ENCODE measurements around the gene SEMG2.

The SEMG2 gene

GRCh38 chr20:45268531-45268930 is 47.4 kb downstream of the SEMG2 start:
- H3K4me1 ChIP-seq (ENCODE audit: control insufficient read depth in 2 of 2, insufficient read depth in 1 of 2, low read depth in 1 of 2, low read length in 2 of 2) = no peaks in the 10 kb centered on the region
- no peak overlapping the region for H3K14ac ChIP-seq (ENCODE audit: low read length)
- no peak overlapping the region for H4K91ac ChIP-seq (ENCODE audit: low read depth, low read length, poor library complexity)
- no peak overlapping the region for H3K27ac ChIP-seq (replicated peaks; ENCODE audit: low read length)
- H2BK15ac ChIP-seq (ENCODE audit: low read length) = no peak overlapping the region
- H3K79me1 ChIP-seq (ENCODE audit: low read depth, low read length) = no peaks in the 10 kb centered on the region
- H3K27me3 ChIP-seq (ENCODE audit: control insufficient read depth in 3 of 3, insufficient read depth in 3 of 3, low read depth in 1 of 3, low read length in 3 of 3) = peaks cover 0 to 7% (median 0%) of the 10 kb centered on the region in 3 experiments
- no peak overlapping the region for H2BK5ac ChIP-seq (ENCODE audit: low read length)
- H2BK120ac ChIP-seq (ENCODE audit: low read depth, low read length) = no peak overlapping the region
- no peak for DNase-seq (ENCODE audit: low spot score)
- no peak overlapping the region for H3K18ac ChIP-seq (ENCODE audit: low read length)
- H3K9me3 ChIP-seq (replicated peaks in 1 of 2; ENCODE audit: control insufficient read depth in 2 of 2, insufficient read depth in 1 of 2, low read depth in 1 of 2, low read length in 2 of 2) = no peaks in the 10 kb centered on the region
- no CpG with 5 or more reads among the region's 3 CpGs for WGBS, 2 donors (ENCODE audit: extremely low coverage in 2 of 2, insufficient read length in 2 of 2, insufficient replicate concordance in 1 of 2)
- H2BK12ac ChIP-seq (ENCODE audit: low read length) = no peak overlapping the region
- no peak overlapping the region for H4K8ac ChIP-seq (ENCODE audit: low read depth, low read length)
- no peak overlapping the region for H3K23ac ChIP-seq (ENCODE audit: low read depth, low read length, poor library complexity)
- H2AFZ ChIP-seq (ENCODE audit: low read length) = no peak overlapping the region
- H3K9ac ChIP-seq (ENCODE audit: low read depth, low read length, poor library complexity) = no peak overlapping the region
- no peak overlapping the region for H2AK5ac ChIP-seq (ENCODE audit: low read depth, low read length)
- H3K4ac ChIP-seq (ENCODE audit: low read length) = no peak overlapping the region
- no peak overlapping the region for H3K4me3 ChIP-seq (ENCODE audit: low read length in 2 of 2)
- H3K36me3 ChIP-seq (replicated peaks in 1 of 2; ENCODE audit: control insufficient read depth in 2 of 2, insufficient read depth in 2 of 2, low read length in 2 of 2) = no peaks in the 10 kb centered on the region
- H3K4me2 ChIP-seq (ENCODE audit: insufficient read depth, low read length, poor library complexity, severe bottlenecking) = no peak overlapping the region

- Histone ChIP-seq H4K8ac (ENCODE audit: low read depth, low read length) (no peak overlapping the region), H2BK5ac (ENCODE audit: low read length) (no peak overlapping the region), H3K79me1 (ENCODE audit: low read depth, low read length) (no peaks in the 10 kb centered on the region), H3K9ac (ENCODE audit: low read depth, low read length, poor library complexity) (no peak overlapping the region), H3K14ac (ENCODE audit: low read length) (no peak overlapping the region), H2BK120ac (ENCODE audit: low read depth, low read length) (no peak overlapping the region), H3K23ac (ENCODE audit: low read depth, low read length, poor library complexity) (no peak overlapping the region), H2AFZ (ENCODE audit: low read length) (no peak overlapping the region), H3K27me3 (ENCODE audit: control insufficient read depth in 3 of 3, insufficient read depth in 3 of 3, low read depth in 1 of 3, low read length in 3 of 3) (peaks cover 0 to 7% (median 0%) of the 10 kb centered on the region in 3 experiments), H3K4me3 (ENCODE audit: low read length in 2 of 2) (no peak overlapping the region), H3K18ac (ENCODE audit: low read length) (no peak overlapping the region), H2BK15ac (ENCODE audit: low read length) (no peak overlapping the region), H3K4ac (ENCODE audit: low read length) (no peak overlapping the region), H3K36me3 (replicated peaks in 1 of 2; ENCODE audit: control insufficient read depth in 2 of 2, insufficient read depth in 2 of 2, low read length in 2 of 2) (no peaks in the 10 kb centered on the region), H3K4me1 (ENCODE audit: control insufficient read depth in 2 of 2, insufficient read depth in 1 of 2, low read depth in 1 of 2, low read length in 2 of 2) (no peaks in the 10 kb centered on the region), H2BK12ac (ENCODE audit: low read length) (no peak overlapping the region), H3K4me2 (ENCODE audit: insufficient read depth, low read length, poor library complexity, severe bottlenecking) (no peak overlapping the region), H3K27ac (replicated peaks; ENCODE audit: low read length) (no peak overlapping the region), H2AK5ac (ENCODE audit: low read depth, low read length) (no peak overlapping the region), H3K9me3 (replicated peaks in 1 of 2; ENCODE audit: control insufficient read depth in 2 of 2, insufficient read depth in 1 of 2, low read depth in 1 of 2, low read length in 2 of 2) (no peaks in the 10 kb centered on the region), H4K91ac (ENCODE audit: low read depth, low read length, poor library complexity) (no peak overlapping the region)
- WGBS, 2 donors (ENCODE audit: extremely low coverage in 2 of 2, insufficient read length in 2 of 2, insufficient replicate concordance in 1 of 2) = no CpG with 5 or more reads among the region's 3 CpGs
- DNase-seq (ENCODE audit: low spot score) = no peak
These were observed 47.9 kb downstream of the SEMG2 start for GRCh38 chr20:45269056-45269455.

- H2BK5ac ChIP-seq (ENCODE audit: low read length) = no peak overlapping the region
- H2AFZ ChIP-seq (ENCODE audit: low read length) = no peak overlapping the region
- H3K4me3 ChIP-seq (ENCODE audit: low read length in 2 of 2) = no peak overlapping the region
- no peak overlapping the region for H4K91ac ChIP-seq (ENCODE audit: low read depth, low read length, poor library complexity)
- no peak overlapping the region for H2BK120ac ChIP-seq (ENCODE audit: low read depth, low read length)
- H3K79me1 ChIP-seq (ENCODE audit: low read depth, low read length) = no peaks in the 10 kb centered on the region
- H3K9me3 ChIP-seq (replicated peaks in 1 of 2; ENCODE audit: control insufficient read depth in 2 of 2, insufficient read depth in 1 of 2, low read depth in 1 of 2, low read length in 2 of 2) = no peaks in the 10 kb centered on the region
- no peak overlapping the region for H2AK5ac ChIP-seq (ENCODE audit: low read depth, low read length)
- H3K14ac ChIP-seq (ENCODE audit: low read length) = no peak overlapping the region
- no peak for DNase-seq (ENCODE audit: low spot score)
- no CpG with 5 or more reads among the region's 4 CpGs for WGBS, 2 donors (ENCODE audit: extremely low coverage in 2 of 2, insufficient read length in 2 of 2, insufficient replicate concordance in 1 of 2)
- no peak overlapping the region for H3K4ac ChIP-seq (ENCODE audit: low read length)
- no peak overlapping the region for H4K8ac ChIP-seq (ENCODE audit: low read depth, low read length)
- H3K4me1 ChIP-seq (ENCODE audit: control insufficient read depth in 2 of 2, insufficient read depth in 1 of 2, low read depth in 1 of 2, low read length in 2 of 2) = no peaks in the 10 kb centered on the region
- H2BK15ac ChIP-seq (ENCODE audit: low read length) = no peak overlapping the region
- no peak overlapping the region for H3K27ac ChIP-seq (replicated peaks; ENCODE audit: low read length)
- no peak overlapping the region for H3K23ac ChIP-seq (ENCODE audit: low read depth, low read length, poor library complexity)
- H3K36me3 ChIP-seq (replicated peaks in 1 of 2; ENCODE audit: control insufficient read depth in 2 of 2, insufficient read depth in 2 of 2, low read length in 2 of 2) = no peaks in the 10 kb centered on the region
- H3K9ac ChIP-seq (ENCODE audit: low read depth, low read length, poor library complexity) = no peak overlapping the region
- no peak overlapping the region for H3K4me2 ChIP-seq (ENCODE audit: insufficient read depth, low read length, poor library complexity, severe bottlenecking)
- no peak overlapping the region for H3K18ac ChIP-seq (ENCODE audit: low read length)
- no peak overlapping the region for H2BK12ac ChIP-seq (ENCODE audit: low read length)
- H3K27me3 ChIP-seq (ENCODE audit: control insufficient read depth in 3 of 3, insufficient read depth in 3 of 3, low read depth in 1 of 3, low read length in 3 of 3) = peaks cover 0 to 7% (median 0%) of the 10 kb centered on the region in 3 experiments
These were observed 48.6 kb downstream of the SEMG2 start for GRCh38 chr20:45269754-45270270.

Data from neuronal stem cell (in vitro differentiated cells).